ENCODE data around the gene TSPAN18. TPM values are rescaled to one million over a fixed set of nuclear protein-coding genes. Genes with fewer than 3 reads are reported as not detected.
A peak's percentile ranks its signal among the peaks of the same experiment; 100 is the strongest.

Gene TSPAN18
- total and polyA plus RNA-seq, 8 donors, result 27.2 to 85.8 (median 63.7) TPM

DNA sequence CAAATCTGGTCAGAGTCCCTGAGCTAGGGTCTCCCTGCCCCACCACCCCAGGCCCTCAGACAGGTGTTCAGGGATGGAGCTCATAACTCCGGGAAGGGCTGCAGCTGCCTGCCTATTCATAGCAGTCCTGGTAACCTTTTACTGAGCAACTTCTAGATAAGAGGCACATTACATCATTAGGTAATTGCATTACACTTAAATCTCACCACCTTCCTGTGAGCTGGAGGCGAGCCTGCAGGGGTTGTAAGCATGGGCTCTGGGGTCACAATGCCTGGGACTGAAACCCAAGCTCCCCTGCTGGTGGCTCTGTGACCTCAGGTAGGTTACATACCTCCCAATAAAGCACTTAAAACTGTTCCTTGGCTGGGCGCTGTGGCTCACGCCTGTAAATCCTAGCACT lies 201.4 kb downstream of the TSPAN18 start:
- TF ChIP-seq, protein P1, sequence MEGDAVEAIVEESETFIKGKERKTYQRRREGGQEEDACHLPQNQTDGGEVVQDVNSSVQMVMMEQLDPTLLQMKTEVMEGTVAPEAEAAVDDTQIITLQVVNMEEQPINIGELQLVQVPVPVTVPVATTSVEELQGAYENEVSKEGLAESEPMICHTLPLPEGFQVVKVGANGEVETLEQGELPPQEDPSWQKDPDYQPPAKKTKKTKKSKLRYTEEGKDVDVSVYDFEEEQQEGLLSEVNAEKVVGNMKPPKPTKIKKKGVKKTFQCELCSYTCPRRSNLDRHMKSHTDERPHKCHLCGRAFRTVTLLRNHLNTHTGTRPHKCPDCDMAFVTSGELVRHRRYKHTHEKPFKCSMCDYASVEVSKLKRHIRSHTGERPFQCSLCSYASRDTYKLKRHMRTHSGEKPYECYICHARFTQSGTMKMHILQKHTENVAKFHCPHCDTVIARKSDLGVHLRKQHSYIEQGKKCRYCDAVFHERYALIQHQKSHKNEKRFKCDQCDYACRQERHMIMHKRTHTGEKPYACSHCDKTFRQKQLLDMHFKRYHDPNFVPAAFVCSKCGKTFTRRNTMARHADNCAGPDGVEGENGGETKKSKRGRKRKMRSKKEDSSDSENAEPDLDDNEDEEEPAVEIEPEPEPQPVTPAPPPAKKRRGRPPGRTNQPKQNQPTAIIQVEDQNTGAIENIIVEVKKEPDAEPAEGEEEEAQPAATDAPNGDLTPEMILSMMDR (IDR thresholded peaks at IDR 0.05), result no peak
- intact Hi-C loops (cut with DNase I), result loop anchor here in 1 of 2 donors (10.0 kb wide), 1 partner anchor 347 kb away; no protein-coding TSS in a partner anchor
- DNase-seq (no peak), ATAC-seq (no peak)
- Histone ChIP-seq H3K36me3 (peaks cover 0 to 7% of the 10 kb centered on the region in 2 donors), H3K4me3 (no peak overlapping the region), H3K9me3 (no peaks in the 10 kb centered on the region), H3K27ac (no peak overlapping the region), H3K4me1 (no peaks in the 10 kb centered on the region), H3K27me3 (no peaks in the 10 kb centered on the region)

GRCh38 chr11:44928816-44929215 lies 202.1 kb downstream of the TSPAN18 start:
- no peaks in the 10 kb centered on the region for H3K27me3 ChIP-seq
- H3K4me3 ChIP-seq, result no peak overlapping the region
- no peaks in the 10 kb centered on the region for H3K9me3 ChIP-seq
- DNase-seq, result peak in 1 of 4 donors; percentile 32
- no peak for ATAC-seq
- no peaks in the 10 kb centered on the region for H3K4me1 ChIP-seq
- no peak overlapping the region for H3K27ac ChIP-seq
- TF ChIP-seq, protein P1 (IDR thresholded peaks at IDR 0.05), result no peak
- H3K36me3 ChIP-seq, result peaks cover 0 to 14% of the 10 kb centered on the region in 2 donors
- intact Hi-C loops (cut with DNase I), result loop anchor here in 1 of 2 donors (10.0 kb wide), 1 partner anchor 346 kb away; no protein-coding TSS in a partner anchor

DNA sequence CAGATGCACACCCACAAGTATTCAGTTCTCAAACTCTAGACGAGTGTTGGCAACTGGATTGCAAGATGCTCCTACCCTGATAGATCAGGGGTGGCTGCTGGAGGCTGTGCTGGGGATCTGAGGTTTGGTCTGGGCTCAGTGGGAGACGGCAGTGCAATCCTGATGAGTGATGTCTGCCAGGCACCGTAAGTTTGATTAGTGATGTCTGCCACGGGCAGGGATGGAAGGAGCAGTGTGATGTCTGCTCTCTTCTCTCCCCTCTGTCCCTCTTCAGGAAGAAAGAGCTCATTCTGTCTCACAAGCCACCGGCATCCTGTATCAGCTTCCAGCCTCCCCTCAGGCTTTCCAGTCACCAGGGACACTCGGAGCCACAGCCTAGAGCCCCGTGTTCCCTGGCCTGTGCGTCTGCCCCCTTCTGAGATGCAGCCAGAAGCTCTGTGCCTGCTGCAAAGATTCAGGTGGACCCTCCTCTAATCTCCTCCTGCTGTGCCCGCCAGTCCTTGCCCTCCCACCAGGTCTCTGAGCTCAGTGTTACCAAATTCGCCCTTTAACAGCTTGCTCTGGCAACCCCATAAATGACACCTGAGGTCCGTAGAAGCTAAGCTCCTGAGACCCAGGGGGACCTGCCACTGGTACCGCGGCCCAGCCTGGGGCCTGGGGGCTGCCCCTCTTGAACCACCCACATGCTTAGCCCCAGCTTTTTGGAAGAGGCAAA lies 204.0 kb downstream of the TSPAN18 start:
- intact Hi-C loops (cut with DNase I), result loop anchor here (10.0 kb wide), 2 partner anchors 174 to 364 kb away; no protein-coding TSS in a partner anchor
- Histone ChIP-seq H3K27ac (no peak overlapping the region), H3K27me3 (no peaks in the 10 kb centered on the region), H3K36me3 (peaks cover 0 to 33% of the 10 kb centered on the region in 2 donors), H3K4me3 (no peak overlapping the region), H3K4me1 (no peaks in the 10 kb centered on the region), H3K9me3 (no peaks in the 10 kb centered on the region)
- ATAC-seq, result no peak
- TF ChIP-seq, protein P1 (IDR thresholded peaks at IDR 0.05), result no peak
- no peak for DNase-seq

GRCh38 chr11:44931466-44931865 lies 204.7 kb downstream of the TSPAN18 start:
- TF ChIP-seq, protein P1 (IDR thresholded peaks at IDR 0.05), result no peak
- Histone ChIP-seq H3K4me3 (no peak overlapping the region), H3K27me3 (no peaks in the 10 kb centered on the region), H3K27ac (no peak overlapping the region), H3K36me3 (peaks cover 0 to 38% of the 10 kb centered on the region in 2 donors), H3K9me3 (no peaks in the 10 kb centered on the region), H3K4me1 (no peaks in the 10 kb centered on the region)
- DNase-seq (no peak), ATAC-seq (no peak)
- intact Hi-C loops (cut with DNase I), result loop anchor here (10.0 kb wide), 2 partner anchors 173 to 363 kb away; no protein-coding TSS in a partner anchor

- H3K27me3 ChIP-seq, result no peaks in the 10 kb centered on the region
- DNase-seq (no peak), ATAC-seq (no peak)
- no peak overlapping the region for H3K4me3 ChIP-seq
- H3K36me3 ChIP-seq, result peaks cover 0 to 58% of the 10 kb centered on the region in 2 donors
- H3K4me1 ChIP-seq, result peaks cover 0 to under 1% of the 10 kb centered on the region in 2 donors
- intact Hi-C loops (cut with DNase I), result loop anchor here (10.0 kb wide), 2 partner anchors 171 to 361 kb away; no protein-coding TSS in a partner anchor
- TF ChIP-seq, protein P1 (IDR thresholded peaks at IDR 0.05), result no peak
- no peaks in the 10 kb centered on the region for H3K9me3 ChIP-seq
- no peak overlapping the region for H3K27ac ChIP-seq
These were observed 207.3 kb downstream of the TSPAN18 start for GRCh38 chr11:44934110-44934509.
